Measurements from ENCODE around the gene RCSD1. TPM values are rescaled to one million over a fixed set of nuclear protein-coding genes. Genes with fewer than 3 reads are reported as not detected.

RCSD1 gene
- total and polyA plus RNA-seq, 3 donors from 2014 or later: 13.8 to 24.7 (median 14.1) TPM

DNA sequence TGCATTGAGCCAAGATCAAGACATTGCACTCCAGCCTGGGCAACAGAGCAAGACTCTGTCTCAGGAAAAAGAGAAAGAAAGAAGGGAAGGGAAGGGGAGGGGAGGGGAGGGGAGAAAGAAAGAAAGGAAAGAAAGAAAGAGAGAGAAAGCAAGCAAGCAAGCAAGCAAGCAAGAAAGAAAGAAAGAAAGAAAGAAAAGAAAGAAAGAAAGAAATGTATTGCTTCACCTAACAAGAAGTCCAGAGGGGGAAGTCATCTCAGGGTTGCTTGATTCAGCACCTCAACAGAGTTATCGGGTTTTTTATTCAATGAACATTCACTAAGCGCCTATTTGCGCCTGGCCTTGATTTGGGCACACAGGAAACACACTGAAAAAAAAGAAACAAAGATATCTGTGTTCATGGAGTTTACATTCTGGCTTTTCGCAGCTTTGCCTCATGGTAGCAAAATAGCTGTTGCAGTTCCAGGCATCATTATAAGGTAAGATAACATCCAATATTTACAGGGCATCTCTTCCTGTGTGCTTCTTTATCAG, 8.2 kb upstream of the RCSD1 start:
- 65 to 79% methylated on average over 4 of the region's 4 CpGs for WGBS, 2 donors
- TF ChIP-seq, protein P1, sequence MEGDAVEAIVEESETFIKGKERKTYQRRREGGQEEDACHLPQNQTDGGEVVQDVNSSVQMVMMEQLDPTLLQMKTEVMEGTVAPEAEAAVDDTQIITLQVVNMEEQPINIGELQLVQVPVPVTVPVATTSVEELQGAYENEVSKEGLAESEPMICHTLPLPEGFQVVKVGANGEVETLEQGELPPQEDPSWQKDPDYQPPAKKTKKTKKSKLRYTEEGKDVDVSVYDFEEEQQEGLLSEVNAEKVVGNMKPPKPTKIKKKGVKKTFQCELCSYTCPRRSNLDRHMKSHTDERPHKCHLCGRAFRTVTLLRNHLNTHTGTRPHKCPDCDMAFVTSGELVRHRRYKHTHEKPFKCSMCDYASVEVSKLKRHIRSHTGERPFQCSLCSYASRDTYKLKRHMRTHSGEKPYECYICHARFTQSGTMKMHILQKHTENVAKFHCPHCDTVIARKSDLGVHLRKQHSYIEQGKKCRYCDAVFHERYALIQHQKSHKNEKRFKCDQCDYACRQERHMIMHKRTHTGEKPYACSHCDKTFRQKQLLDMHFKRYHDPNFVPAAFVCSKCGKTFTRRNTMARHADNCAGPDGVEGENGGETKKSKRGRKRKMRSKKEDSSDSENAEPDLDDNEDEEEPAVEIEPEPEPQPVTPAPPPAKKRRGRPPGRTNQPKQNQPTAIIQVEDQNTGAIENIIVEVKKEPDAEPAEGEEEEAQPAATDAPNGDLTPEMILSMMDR (IDR thresholded peaks at IDR 0.05): no peak
- TF ChIP-seq POLR2A (IDR thresholded peaks at IDR 0.05): no peak

GRCh38 chr1:167623951-167624350, 6.1 kb upstream of the RCSD1 start:
- TF ChIP-seq, protein P1 (IDR thresholded peaks at IDR 0.05): no peak
- no peak for TF ChIP-seq POLR2A (IDR thresholded peaks at IDR 0.05)
- H3K4me3 ChIP-seq: no peak overlapping the region
- WGBS, 2 donors: 81 to 88% methylated on average over 3 of the region's 3 CpGs
- H3K36me3 ChIP-seq (ENCODE audit: low read depth, missing control alignments): no peaks in the 10 kb centered on the region
- no peak overlapping the region for H3K27ac ChIP-seq
- H3K27me3 ChIP-seq: no peaks in the 10 kb centered on the region
- DNase-seq: no peak
- intact Hi-C loops (cut with DNase I; ENCODE audit: low total_unique reads): no loop called here
- H3K9me3 ChIP-seq: no peaks in the 10 kb centered on the region
- H3K4me1 ChIP-seq: peaks cover 4% of the 10 kb centered on the region

More for the DNA sequence above, 8.2 kb upstream of the RCSD1 start:
- H3K36me3 ChIP-seq (ENCODE audit: low read depth, missing control alignments): no peaks in the 10 kb centered on the region
- intact Hi-C loops (cut with DNase I; ENCODE audit: low total_unique reads): no loop called here
- DNase-seq: no peak
- peaks cover 14% of the 10 kb centered on the region for H3K4me1 ChIP-seq
- H3K27me3 ChIP-seq: no peaks in the 10 kb centered on the region
- no peak overlapping the region for H3K4me3 ChIP-seq
- H3K27ac ChIP-seq: no peak overlapping the region
- no peaks in the 10 kb centered on the region for H3K9me3 ChIP-seq

DNA sequence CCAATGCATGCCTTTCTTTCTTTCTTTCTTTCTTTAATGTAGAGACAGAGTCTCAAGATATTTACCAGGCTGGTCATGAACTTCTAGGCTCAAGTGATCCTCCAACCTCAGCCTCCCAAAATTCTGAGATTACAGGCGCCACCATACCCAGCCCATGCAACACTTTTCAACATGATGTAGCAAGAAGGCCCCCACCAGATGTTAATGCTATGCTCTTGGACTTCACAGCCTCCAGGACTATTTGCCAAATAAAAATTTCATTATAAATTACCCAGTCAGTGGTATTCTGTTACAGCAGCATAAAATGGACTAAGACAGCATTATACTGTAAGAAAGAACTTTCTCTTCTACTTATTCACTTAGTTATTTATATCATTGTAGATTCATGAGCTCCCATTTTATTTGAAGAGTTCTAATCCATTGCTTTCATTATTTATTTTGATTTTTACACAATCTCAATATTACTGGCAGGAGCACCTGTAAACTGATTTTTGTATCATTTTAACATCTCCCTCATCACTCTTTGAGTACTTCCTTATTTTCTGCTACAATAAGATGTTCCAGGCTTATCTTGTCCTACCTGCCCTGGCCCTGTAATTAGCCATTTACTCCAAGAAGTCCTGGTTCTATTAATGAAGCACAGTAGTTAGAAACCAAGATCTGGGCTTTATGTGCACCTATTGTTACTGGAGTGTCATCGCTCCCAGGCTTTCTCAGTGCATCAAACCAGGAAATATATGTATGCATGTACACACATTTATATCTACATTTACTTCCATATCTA, 4.8 kb upstream of the RCSD1 start:
- no peaks in the 10 kb centered on the region for H3K27me3 ChIP-seq
- H3K36me3 ChIP-seq (ENCODE audit: low read depth, missing control alignments): no peaks in the 10 kb centered on the region
- intact Hi-C loops (cut with DNase I; ENCODE audit: low total_unique reads): no loop called here
- H3K4me3 ChIP-seq: no peak overlapping the region
- no peaks in the 10 kb centered on the region for H3K9me3 ChIP-seq
- no peak for DNase-seq
- TF ChIP-seq, protein P1 (IDR thresholded peaks at IDR 0.05): no peak
- no peak for TF ChIP-seq POLR2A (IDR thresholded peaks at IDR 0.05)
- peaks cover 4% of the 10 kb centered on the region for H3K4me1 ChIP-seq
- WGBS, 2 donors: 89 to 100% methylated on average over 2 of the region's 2 CpGs
- no peak overlapping the region for H3K27ac ChIP-seq

- Histone ChIP-seq H3K4me3 (no peak overlapping the region), H3K36me3 (ENCODE audit: low read depth, missing control alignments) (no peaks in the 10 kb centered on the region), H3K4me1 (no peaks in the 10 kb centered on the region), H3K9me3 (no peaks in the 10 kb centered on the region), H3K27ac (no peak overlapping the region), H3K27me3 (no peaks in the 10 kb centered on the region)
- whole genome bisulfite sequencing, 2 donors: 82 to 89% methylated on average over 3 of the region's 3 CpGs
- TF ChIP-seq POLR2A (IDR thresholded peaks at IDR 0.05): no peak
- TF ChIP-seq, protein P1 (IDR thresholded peaks at IDR 0.05): no peak
- no peak for DNase-seq
- intact Hi-C loops (cut with DNase I; ENCODE audit: low total_unique reads): no loop called here
Measured at GRCh38 chr1:167627615-167627864, 2.5 kb upstream of the RCSD1 start.

Measured in testis (tissue), 3 donors.